ENCODE measurements around the gene C11orf58.

C11orf58 gene

DNA sequence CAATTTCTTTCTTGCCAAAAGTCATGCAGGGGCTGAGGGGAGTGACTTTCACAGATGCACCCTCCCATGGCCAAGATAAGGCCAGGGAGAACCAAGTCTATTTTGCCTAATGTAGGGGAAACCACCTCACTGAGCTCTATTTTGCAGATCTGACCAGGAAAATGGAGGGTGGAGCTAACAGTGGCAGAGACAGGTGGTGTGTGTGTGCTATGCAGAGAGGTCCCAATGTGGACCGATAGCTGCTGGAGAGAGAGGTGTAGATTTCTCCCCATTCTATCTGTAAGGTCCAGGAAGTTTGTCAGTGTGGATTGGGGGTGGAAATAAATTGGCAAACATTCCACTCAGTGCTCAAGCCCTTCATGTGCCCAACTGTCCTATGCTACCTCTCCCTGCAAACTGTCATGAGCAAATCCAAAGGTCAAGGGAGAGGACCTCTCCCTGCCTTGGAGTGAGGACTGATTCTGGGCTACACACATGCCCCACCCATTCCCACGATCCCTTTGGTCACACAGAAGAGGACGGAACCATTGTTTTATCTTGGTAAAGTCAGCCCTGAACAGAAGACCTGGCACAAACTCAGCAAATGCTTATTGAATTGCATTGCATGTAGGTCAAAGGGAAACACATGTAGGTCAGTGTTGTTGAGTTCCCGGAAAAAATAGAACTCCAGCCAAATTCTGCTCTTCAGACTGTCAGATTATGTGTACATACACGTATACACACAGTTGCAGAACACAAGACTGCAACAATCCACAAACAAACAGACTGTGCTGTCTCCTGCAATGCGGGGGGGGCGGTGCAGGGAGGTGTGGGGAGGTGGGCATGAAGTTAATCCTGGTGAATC lies 65.9 kb downstream of the C11orf58 start:
- DNase-seq (ENCODE audit: low read depth) = no peak

DNA sequence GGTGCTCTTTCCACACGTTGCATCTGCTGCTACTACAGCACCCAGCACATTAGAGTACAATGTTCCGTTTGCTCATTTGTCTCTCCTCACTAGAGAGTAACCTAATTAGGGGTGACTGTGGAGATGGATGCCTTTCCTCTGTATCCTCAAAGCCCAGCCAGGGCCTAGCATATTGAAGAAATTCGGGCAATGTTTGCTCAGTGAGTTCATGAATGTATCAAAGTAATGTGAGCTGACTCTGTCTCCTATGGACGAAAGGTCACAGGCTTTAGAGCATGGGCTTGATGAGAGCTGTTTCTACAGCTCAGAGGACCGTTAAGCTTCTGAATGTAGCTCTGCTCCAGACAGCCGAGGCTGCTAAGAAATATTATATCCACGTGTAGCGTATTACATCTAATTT lies 67.5 kb downstream of the C11orf58 start:
- no peak for DNase-seq (ENCODE audit: low read depth)

GRCh38 chr11:16806791-16807190 lies 68.3 kb downstream of the C11orf58 start:
- DNase-seq (ENCODE audit: low read depth) = no peak

DNA sequence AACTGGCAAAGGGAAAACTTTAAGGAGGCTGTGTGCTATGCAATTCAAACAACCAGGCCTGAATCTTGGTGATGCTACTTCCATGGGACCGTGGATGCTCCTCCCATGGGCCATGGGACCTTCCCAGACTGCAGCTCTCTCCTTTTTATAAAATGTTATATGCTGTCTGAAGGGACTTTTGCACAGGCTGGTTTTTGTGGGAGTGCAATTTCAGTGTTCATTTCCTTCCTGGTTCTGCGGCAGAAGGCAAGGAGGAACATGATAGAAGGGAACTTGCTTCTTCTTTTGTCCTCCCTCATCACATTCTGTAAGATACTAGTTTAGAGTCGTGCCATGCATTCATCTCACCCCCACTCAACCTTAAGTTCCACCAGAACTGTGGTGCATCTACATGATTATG lies 68.9 kb downstream of the C11orf58 start:
- no peak for DNase-seq (ENCODE audit: low read depth)
